AG09319 (cell line): ENCODE data around the gene ADRA2A.

Experiments used
- DNase-seq: peaks from one replicate; pipeline ENCODE4 v3.0.0-alpha.2; 2010; ENCODE audit warnings: low read depth; ENCODE audit errors: extremely low read depth
- TF ChIP-seq, protein P1 (sequence below): IDR thresholded peaks from 2 replicates; pipeline ENCODE4 v1.5.1; 2011; ENCODE audit warnings: low read depth, mild to moderate bottlenecking, inconsistent platforms, low read length, moderate library complexity

The ADRA2A gene

GRCh38 chr10:111128331-111129180 lies 51.7 kb downstream of the ADRA2A start:
- TF ChIP-seq, protein P1, sequence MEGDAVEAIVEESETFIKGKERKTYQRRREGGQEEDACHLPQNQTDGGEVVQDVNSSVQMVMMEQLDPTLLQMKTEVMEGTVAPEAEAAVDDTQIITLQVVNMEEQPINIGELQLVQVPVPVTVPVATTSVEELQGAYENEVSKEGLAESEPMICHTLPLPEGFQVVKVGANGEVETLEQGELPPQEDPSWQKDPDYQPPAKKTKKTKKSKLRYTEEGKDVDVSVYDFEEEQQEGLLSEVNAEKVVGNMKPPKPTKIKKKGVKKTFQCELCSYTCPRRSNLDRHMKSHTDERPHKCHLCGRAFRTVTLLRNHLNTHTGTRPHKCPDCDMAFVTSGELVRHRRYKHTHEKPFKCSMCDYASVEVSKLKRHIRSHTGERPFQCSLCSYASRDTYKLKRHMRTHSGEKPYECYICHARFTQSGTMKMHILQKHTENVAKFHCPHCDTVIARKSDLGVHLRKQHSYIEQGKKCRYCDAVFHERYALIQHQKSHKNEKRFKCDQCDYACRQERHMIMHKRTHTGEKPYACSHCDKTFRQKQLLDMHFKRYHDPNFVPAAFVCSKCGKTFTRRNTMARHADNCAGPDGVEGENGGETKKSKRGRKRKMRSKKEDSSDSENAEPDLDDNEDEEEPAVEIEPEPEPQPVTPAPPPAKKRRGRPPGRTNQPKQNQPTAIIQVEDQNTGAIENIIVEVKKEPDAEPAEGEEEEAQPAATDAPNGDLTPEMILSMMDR, result no peak
- peak; percentile 16 for DNase-seq

DNA sequence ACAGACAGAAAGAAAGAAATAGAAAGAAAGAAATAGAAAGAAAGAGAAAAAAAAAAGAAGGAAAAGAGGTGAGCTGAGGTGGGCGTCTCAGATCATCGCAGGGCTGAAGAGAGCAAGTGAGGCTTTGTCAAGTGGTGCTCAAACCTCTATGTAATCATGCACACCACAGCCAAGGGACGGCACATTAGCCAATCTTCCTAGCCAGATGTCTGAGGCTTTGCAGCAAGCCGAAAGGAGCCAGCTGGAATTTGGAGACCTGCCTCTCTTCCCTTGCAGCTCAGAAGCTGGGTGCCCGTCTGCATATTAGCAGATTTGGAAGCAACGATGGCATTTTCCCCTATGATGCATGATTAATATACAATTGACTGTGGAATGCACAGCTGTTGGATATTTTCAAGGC lies 52.5 kb downstream of the ADRA2A start:
- no peak for DNase-seq
- TF ChIP-seq, protein P1, result no peak

- TF ChIP-seq, protein P1, result no peak
These were observed 53.6 kb downstream of the ADRA2A start for GRCh38 chr10:111130471-111130870.

More at GRCh38 chr10:111130471-111130870, 53.6 kb downstream of the ADRA2A start:
- no peak for DNase-seq
